ENCODE data around the gene STX5.
"Not testable (repeated sequence)": the region's sequence is repeated elsewhere in the genome, so short reads cannot be mapped to it uniquely, and the experiment has no call there.

STX5 gene

DNA sequence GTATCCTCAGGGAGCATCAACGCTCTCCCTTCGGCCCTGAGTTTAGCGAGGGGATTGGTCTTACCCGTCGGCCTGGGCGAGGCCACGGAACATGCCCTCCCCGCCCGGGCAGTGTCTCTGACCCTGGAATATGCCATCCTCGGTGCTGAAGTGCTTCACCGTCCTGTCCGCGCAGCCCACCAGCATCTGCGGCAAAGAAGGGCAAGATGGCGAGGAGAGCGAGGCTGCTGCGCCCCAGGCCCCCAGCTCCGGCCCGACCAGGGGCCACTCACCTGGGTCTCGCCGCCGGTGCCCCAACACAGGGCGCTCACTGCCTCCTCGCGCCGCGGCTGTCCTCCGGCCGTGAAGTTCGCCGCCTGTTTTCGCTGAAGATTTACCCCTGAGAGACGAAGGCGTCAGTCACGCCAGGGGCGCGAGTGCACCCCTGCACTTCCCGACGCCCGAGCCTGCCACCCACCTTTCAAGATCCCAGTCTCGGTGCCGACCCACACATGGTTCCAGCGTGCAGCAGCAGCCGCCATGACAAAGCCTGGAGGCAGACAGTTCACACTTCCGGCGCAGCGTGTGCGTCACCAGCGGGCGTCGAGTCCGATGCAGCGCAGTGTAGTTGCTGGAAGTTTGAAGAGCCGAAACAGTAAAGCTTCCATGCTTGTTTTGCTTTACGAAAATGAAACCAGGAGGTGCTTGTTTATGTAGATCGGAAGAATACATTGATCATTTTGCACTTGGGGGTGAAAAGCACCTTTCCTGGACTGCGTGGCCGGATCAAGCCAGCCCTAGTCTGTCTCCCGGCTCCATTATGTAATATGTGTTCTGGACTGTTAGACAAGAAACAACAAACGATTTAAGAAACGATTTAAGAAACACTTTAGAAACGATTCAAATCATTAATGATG, 7.4 kb upstream of the STX5 start, which contains the start of gene WDR74:
Gene WDR74, minus strand, starts transcription at position 541 of the 896 bp plus-strand sequence. Its CDS starts 20 bp downstream, at position 521.
- Histone ChIP-seq H3K27ac (peak within 1 kb of the TSS; percentile 95), H3K36me3 (ENCODE audit: insufficient read depth, low read length) (peaks cover 38% of the 10 kb centered on the region), H3K9ac (ENCODE audit: insufficient read length) (peak within 1 kb of the TSS; percentile 97), H3K4me3 (peak within 1 kb of the TSS; percentile 79), H3K9me3 (ENCODE audit: low read depth, low read length) (no peaks in the 10 kb centered on the region)
- no peak for DNase-seq (ENCODE audit: low read depth, low spot score)
- TF ChIP-seq EZH2 (IDR thresholded peaks at IDR 0.05) (no peak), POLR2AphosphoS5 (IDR thresholded peaks at IDR 0.05; ENCODE audit: borderline replicate concordance, low read depth, low read length) (peak; percentile 98), FOXP2 (optimal IDR thresholded peaks at IDR 0.05; ENCODE audit: control extremely low read depth, extremely low read length, insufficient read depth) (peak; percentile 93)

DNA sequence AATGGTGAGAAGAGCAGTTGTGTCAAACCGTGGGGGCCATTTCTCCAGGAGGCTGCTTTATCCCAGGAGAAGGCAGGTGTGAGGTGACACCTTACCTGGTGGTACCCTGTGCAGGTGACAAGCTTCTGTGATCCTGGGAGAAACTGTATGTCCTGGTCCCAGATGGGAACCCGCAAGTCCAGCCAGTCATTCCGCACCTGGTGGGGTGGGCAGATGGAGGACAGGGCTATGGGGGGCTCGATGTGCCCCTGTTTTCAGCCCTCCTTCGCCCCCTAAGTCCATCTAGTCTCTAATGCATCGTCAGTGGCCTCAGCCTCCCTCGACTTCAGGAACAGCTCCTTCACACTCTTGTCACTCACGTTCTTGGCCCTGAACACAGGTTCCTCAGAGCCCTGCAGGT, 3.5 kb upstream of the STX5 start:
- Histone ChIP-seq H3K36me3 (ENCODE audit: insufficient read depth, low read length) (peaks cover 42% of the 10 kb centered on the region), H3K9ac (ENCODE audit: insufficient read length) (no peak overlapping the region), H3K4me3 (no peak overlapping the region), H3K9me3 (ENCODE audit: low read depth, low read length) (no peaks in the 10 kb centered on the region), H3K27ac (no peak overlapping the region)
- DNase-seq (ENCODE audit: low read depth, low spot score) = no peak
- TF ChIP-seq POLR2AphosphoS5 (IDR thresholded peaks at IDR 0.05; ENCODE audit: borderline replicate concordance, low read depth, low read length) (no peak), EZH2 (IDR thresholded peaks at IDR 0.05) (no peak), FOXP2 (optimal IDR thresholded peaks at IDR 0.05; ENCODE audit: control extremely low read depth, extremely low read length, insufficient read depth) (no peak)

DNA sequence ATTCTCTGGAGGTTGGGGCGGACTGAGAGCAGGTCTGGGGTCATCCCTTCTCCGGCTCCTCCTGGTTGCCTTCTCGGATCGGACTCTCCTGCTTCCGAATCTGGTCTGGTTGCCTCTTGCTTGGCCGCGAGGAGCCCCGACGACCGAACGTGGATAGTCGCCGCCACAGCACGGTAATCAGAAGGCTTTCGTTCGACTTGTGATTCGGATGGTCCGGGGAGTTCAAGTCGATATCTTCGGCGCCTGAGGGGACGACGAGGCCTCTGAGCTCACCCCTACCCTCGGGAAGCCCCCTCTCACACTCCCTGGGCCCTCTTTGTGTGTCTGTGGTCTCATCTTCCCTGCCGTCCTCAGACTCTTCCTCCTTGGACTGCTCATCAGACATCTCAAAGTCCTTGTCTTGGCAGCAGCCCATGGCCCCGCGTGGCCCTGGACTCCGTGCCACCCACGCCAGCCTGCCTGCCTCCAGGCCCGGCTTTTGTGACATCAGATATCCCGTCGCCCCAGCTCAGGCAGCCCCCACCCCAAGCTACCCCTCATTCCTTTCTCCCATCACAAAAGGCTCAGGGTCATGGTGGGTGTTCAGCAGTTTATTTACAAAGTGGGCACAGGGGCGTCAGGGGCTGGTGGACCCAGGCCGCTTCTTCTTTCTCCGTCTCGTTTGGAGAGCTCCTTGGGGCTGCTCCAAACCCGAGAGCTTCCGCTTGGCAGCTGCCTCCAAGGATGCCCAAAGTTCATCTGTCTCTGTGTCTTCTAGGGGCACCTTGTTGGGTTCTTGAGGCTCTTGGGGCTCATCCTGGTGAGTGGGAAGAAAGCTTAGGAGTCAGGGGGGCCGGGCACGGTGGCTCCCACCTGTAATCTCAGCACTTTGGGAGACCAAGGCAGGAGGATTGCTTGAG, 734 bp upstream of the STX5 start, which contains the start of gene TEX54:
Gene TEX54, minus strand, starts transcription at position 506 of the 899 bp plus-strand sequence.
- Histone ChIP-seq H3K27ac (peak within 1 kb of the TSS; percentile 82), H3K9ac (ENCODE audit: insufficient read length) (peak within 1 kb of the TSS; percentile 92), H3K9me3 (ENCODE audit: low read depth, low read length) (no peaks in the 10 kb centered on the region), H3K36me3 (ENCODE audit: insufficient read depth, low read length) (peaks cover 36% of the 10 kb centered on the region), H3K4me3 (peak within 1 kb of the TSS; percentile 94)
- no peak for DNase-seq (ENCODE audit: low read depth, low spot score)
- TF ChIP-seq FOXP2 (optimal IDR thresholded peaks at IDR 0.05; ENCODE audit: control extremely low read depth, extremely low read length, insufficient read depth) (no peak), EZH2 (IDR thresholded peaks at IDR 0.05) (no peak), POLR2AphosphoS5 (IDR thresholded peaks at IDR 0.05; ENCODE audit: borderline replicate concordance, low read depth, low read length) (no peak)

DNA sequence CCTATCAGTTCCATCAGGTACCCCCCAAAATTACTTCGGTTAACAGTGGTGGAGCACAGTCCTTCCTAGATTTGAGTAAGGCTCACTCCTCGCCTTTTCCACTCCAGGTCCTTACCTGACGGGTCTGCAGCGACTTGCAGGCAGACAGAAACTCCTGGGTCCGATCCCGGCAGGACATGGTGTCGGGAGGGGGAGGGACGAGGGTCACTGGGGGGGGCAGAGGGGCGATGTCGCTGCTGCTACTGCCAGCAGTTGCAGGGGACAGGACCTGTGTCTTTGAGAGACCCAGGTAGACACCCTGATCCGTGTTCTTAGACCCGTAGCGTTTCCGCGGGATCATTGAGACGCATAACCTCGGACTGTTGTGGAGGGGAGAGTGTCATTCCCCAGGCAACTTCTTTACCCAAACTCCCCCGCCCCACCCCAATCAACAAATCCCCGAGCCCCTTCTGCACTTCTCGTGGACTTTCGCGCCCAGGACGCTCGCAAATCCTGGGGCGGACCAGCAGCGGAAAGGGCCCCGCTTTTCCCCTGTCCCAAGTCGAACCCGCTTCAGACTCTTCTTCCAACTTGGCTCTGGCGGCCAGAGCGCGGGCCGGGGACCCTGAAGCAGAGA, 839 bp downstream of the STX5 start:
- peaks cover 31% of the 10 kb centered on the region for H3K36me3 ChIP-seq (ENCODE audit: insufficient read depth, low read length)
- peak overlapping the region; percentile 38; the same call in 1 of the 2 replicates for H3K27ac ChIP-seq
- peak overlapping the region; percentile 94 for H3K4me3 ChIP-seq
- DNase-seq (ENCODE audit: low read depth, low spot score) = no peak
- TF ChIP-seq POLR2AphosphoS5 (IDR thresholded peaks at IDR 0.05; ENCODE audit: borderline replicate concordance, low read depth, low read length) (no peak), EZH2 (IDR thresholded peaks at IDR 0.05) (no peak), FOXP2 (optimal IDR thresholded peaks at IDR 0.05; ENCODE audit: control extremely low read depth, extremely low read length, insufficient read depth) (no peak)
- H3K9ac ChIP-seq (ENCODE audit: insufficient read length) = peak overlapping the region; percentile 92
- no peaks in the 10 kb centered on the region for H3K9me3 ChIP-seq (ENCODE audit: low read depth, low read length)

DNA sequence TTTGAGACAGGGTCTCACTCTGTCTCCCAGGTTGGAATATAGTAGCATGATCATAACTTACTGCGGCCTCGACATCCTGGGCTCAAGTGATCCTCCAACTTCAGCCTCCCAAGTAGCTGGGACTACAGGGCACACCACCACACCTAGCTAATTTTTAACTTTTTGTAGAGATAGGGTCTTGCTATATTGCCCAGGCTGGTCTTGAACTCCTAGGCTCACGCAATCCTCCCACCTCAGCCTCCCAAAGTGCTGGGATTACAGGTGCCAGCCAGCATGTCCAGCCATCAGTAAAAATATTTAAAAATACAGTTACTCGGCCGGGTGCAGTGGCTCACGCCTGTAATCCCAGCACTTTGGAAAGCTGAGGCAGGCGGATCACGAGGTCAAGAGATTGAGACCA, 3.7 kb downstream of the STX5 start:
- H3K36me3 ChIP-seq (ENCODE audit: insufficient read depth, low read length) = peaks cover 34% of the 10 kb centered on the region; the same call in 1 of the 2 replicates
- not testable (repeated sequence) for H3K27ac ChIP-seq; H3K9me3 ChIP-seq (ENCODE audit: low read depth, low read length); H3K9ac ChIP-seq (ENCODE audit: insufficient read length); DNase-seq (ENCODE audit: low read depth, low spot score); H3K4me3 ChIP-seq

DNA sequence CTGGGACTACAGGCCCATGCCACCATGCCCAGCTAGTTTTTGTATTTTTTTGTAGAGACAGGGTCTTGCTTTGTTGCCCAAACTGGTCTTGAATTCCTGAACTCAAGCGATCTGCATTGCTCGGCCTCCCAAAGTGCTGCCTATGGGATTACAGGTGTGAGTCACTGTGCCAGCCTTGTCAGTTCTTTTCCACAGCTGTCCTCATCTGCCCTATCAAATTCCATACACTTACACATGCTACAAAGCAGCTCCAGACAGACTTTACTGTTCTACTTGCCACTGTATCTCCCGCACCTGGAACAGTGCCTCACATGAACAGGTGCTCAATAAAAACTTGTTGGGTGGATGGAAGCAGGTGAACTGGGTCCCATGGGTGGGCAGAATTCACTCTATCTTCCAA, 8.2 kb downstream of the STX5 start:
- DNase-seq (ENCODE audit: low read depth, low spot score) = no peak
- peaks cover 57% of the 10 kb centered on the region; the same call in 1 of the 2 replicates for H3K36me3 ChIP-seq (ENCODE audit: insufficient read depth, low read length)
- no peak overlapping the region for H3K4me3 ChIP-seq
- H3K27ac ChIP-seq = no peak overlapping the region
- no peak overlapping the region for H3K9ac ChIP-seq (ENCODE audit: insufficient read length)
- TF ChIP-seq FOXP2 (optimal IDR thresholded peaks at IDR 0.05; ENCODE audit: control extremely low read depth, extremely low read length, insufficient read depth) (no peak), POLR2AphosphoS5 (IDR thresholded peaks at IDR 0.05; ENCODE audit: borderline replicate concordance, low read depth, low read length) (no peak), EZH2 (IDR thresholded peaks at IDR 0.05) (no peak)
- no peaks in the 10 kb centered on the region for H3K9me3 ChIP-seq (ENCODE audit: low read depth, low read length)

DNA sequence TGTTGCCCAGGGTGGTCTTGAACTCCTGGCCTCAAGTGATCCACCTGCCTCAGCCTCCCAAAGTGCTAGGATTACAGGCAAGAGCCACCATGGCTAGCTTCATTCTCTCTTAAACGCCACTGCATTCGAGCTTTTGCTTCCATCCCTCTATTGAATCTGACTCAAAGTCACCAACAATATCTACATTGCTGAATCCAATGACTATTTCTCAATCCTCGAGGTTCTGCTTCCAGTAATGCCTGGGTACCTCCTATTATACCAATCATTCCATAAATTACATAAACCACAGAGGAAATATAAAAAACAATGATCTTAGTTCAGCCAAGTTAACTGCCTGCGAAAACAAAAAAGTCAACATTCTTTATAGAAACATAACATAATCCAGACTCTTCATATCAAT, 14.7 kb downstream of the STX5 start:
- Histone ChIP-seq H3K36me3 (ENCODE audit: insufficient read depth, low read length) (peaks cover 19% of the 10 kb centered on the region), H3K27ac (peak overlapping the region; percentile 15; the same call in 1 of the 2 replicates), H3K9ac (ENCODE audit: insufficient read length) (peak overlapping the region; percentile 55), H3K9me3 (ENCODE audit: low read depth, low read length) (no peaks in the 10 kb centered on the region), H3K4me3 (no peak overlapping the region)
- DNase-seq (ENCODE audit: low read depth, low spot score) = no peak
- no peak for TF ChIP-seq FOXP2 (optimal IDR thresholded peaks at IDR 0.05; ENCODE audit: control extremely low read depth, extremely low read length, insufficient read depth)
- no peak for TF ChIP-seq EZH2 (IDR thresholded peaks at IDR 0.05)
- no peak for TF ChIP-seq POLR2AphosphoS5 (IDR thresholded peaks at IDR 0.05; ENCODE audit: borderline replicate concordance, low read depth, low read length)

DNA sequence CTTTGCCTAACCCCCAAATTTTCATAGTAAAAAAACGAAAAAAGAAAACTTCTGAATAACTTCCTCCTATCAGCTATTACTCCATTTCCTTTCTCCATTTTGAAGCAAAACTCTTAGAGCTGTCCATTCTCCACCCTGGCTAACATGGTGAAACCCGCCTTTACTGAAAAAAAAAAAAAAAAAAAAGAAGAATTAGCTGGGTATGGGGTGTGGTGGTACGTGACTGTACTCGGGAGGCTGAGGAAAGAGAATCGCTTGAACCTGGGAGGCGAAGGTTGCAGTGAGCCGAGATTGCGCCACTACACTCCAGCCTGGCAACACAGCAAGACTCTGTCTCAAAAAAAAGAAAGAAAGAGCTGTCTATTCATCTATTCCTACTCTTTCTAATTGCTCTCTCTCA, 15.3 kb downstream of the STX5 start:
- Histone ChIP-seq H3K27ac (no peak overlapping the region), H3K9me3 (ENCODE audit: low read depth, low read length) (no peaks in the 10 kb centered on the region), H3K36me3 (ENCODE audit: insufficient read depth, low read length) (peaks cover 17% of the 10 kb centered on the region), H3K4me3 (no peak overlapping the region), H3K9ac (ENCODE audit: insufficient read length) (no peak overlapping the region)
- TF ChIP-seq POLR2AphosphoS5 (IDR thresholded peaks at IDR 0.05; ENCODE audit: borderline replicate concordance, low read depth, low read length) = no peak
- no peak for TF ChIP-seq FOXP2 (optimal IDR thresholded peaks at IDR 0.05; ENCODE audit: control extremely low read depth, extremely low read length, insufficient read depth)
- no peak for TF ChIP-seq EZH2 (IDR thresholded peaks at IDR 0.05)
- no peak for DNase-seq (ENCODE audit: low read depth, low spot score)
